ENCODE measurements around the gene SIRPA. TPM values are rescaled to one million over a fixed set of nuclear protein-coding genes. Genes with fewer than 3 reads are reported as not detected.

The SIRPA gene
- total and polyA plus RNA-seq, 2 of the 4 experiments (the other 2 are of a cell fraction), result 9.9 to 40.2 TPM

DNA sequence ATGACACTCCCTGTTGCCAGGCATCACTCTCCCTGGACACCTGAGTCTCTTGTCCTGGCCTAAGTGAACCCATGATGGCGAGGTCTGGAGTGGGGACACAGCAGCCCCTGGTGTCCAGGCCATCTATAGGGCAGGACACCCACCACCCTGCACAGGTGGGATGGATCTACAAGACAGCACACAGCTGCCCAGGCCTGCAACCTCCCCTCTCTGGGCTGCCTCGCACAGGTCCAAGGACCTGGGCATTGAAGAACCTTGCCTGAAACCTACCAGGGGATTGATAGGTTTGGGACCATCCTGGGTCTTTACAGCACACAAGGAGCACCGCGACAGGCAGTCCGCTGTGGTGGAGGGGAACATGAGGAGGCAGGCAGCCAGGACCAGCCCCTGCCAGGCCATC lies 87.5 kb downstream of the SIRPA start:
- ChIA-PET POLR2A (ENCODE audit: unreplicated experiment) (no interaction called here), CTCF (no interaction called here)
- Histone ChIP-seq H3K9me3 (ENCODE audit: control insufficient read depth, insufficient read depth, low read length) (no peaks in the 10 kb centered on the region), H4K5ac (ENCODE audit: low read depth, low read length) (no peak overlapping the region), H4K91ac (ENCODE audit: insufficient read depth, low read depth, low read length) (no peak overlapping the region), H4K8ac (ENCODE audit: low read depth in 2 of 2, low read length in 2 of 2) (no peak overlapping the region), H2AFZ (replicated peaks; ENCODE audit: low read length, poor library complexity) (no peak overlapping the region), H3K36me3 (ENCODE audit: control insufficient read depth, insufficient read depth, low read length) (no peaks in the 10 kb centered on the region), H2BK20ac (ENCODE audit: low read depth, low read length) (no peak overlapping the region), H3K79me1 (ENCODE audit: low read depth in 1 of 2, low read length in 2 of 2) (no peaks in the 10 kb centered on the region), H2BK120ac (ENCODE audit: low read depth, low read length) (no peak overlapping the region), H3K14ac (replicated peaks; ENCODE audit: low read depth, low read length) (no peak overlapping the region), H3K27me3 (ENCODE audit: control insufficient read depth, insufficient read depth, low read length) (peaks cover 12% of the 10 kb centered on the region), H2BK5ac (ENCODE audit: low read depth, low read length, poor library complexity, severe bottlenecking) (no peak overlapping the region), H3K23ac (ENCODE audit: low read depth, low read length) (no peak overlapping the region), H4K20me1 (ENCODE audit: insufficient read depth, low read length) (no peaks in the 10 kb centered on the region), H3K9me1 (ENCODE audit: insufficient read depth, low read length) (no peaks in the 10 kb centered on the region), H3K27ac (ENCODE audit: insufficient read depth, low read length) (no peak overlapping the region), H3K18ac (ENCODE audit: low read depth, low read length) (no peak overlapping the region), H3K4me1 (ENCODE audit: control insufficient read depth, insufficient read depth, low read length) (no peaks in the 10 kb centered on the region), H2BK15ac (ENCODE audit: low read depth, low read length) (no peak overlapping the region), H3K56ac (ENCODE audit: extremely low read depth, insufficient read depth, low read length) (no peak overlapping the region), H3K4me3 (ENCODE audit: insufficient read depth, low read depth, low read length) (no peak overlapping the region), H2AK9ac (replicated peaks; ENCODE audit: low read depth, low read length, poor library complexity) (no peak overlapping the region), H2AK5ac (ENCODE audit: low read depth, low read length) (no peak overlapping the region), H3K9ac (ENCODE audit: low read depth, low read length) (no peak overlapping the region), H3K4me2 (ENCODE audit: low read depth, low read length) (no peak overlapping the region), H3K4ac (ENCODE audit: low read depth, low read length) (no peak overlapping the region)
- no TSS peak for BruUV-seq (replicated peaks)
- TF ChIP-seq FOS (IDR thresholded peaks at IDR 0.05; ENCODE audit: low read depth, low read length) (no peak), CEBPB (IDR thresholded peaks at IDR 0.05; ENCODE audit: low read depth, low read length) (no peak), MAZ (IDR thresholded peaks at IDR 0.05; ENCODE audit: borderline replicate concordance, low read depth, low read length) (no peak), MXI1 (IDR thresholded peaks at IDR 0.05; ENCODE audit: borderline replicate concordance, low read depth, low read length) (no peak), SMC3 (IDR thresholded peaks at IDR 0.05; ENCODE audit: low read depth, low read length) (no peak), NFE2L2 (IDR thresholded peaks at IDR 0.05; ENCODE audit: low read depth, low read length) (no peak)
- TF ChIP-seq, protein P1, sequence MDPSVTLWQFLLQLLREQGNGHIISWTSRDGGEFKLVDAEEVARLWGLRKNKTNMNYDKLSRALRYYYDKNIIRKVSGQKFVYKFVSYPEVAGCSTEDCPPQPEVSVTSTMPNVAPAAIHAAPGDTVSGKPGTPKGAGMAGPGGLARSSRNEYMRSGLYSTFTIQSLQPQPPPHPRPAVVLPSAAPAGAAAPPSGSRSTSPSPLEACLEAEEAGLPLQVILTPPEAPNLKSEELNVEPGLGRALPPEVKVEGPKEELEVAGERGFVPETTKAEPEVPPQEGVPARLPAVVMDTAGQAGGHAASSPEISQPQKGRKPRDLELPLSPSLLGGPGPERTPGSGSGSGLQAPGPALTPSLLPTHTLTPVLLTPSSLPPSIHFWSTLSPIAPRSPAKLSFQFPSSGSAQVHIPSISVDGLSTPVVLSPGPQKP (IDR thresholded peaks at IDR 0.05; ENCODE audit: borderline replicate concordance, low read depth, low read length), result no peak
- TF ChIP-seq, protein P2, sequence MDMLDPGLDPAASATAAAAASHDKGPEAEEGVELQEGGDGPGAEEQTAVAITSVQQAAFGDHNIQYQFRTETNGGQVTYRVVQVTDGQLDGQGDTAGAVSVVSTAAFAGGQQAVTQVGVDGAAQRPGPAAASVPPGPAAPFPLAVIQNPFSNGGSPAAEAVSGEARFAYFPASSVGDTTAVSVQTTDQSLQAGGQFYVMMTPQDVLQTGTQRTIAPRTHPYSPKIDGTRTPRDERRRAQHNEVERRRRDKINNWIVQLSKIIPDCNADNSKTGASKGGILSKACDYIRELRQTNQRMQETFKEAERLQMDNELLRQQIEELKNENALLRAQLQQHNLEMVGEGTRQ (IDR thresholded peaks at IDR 0.05; ENCODE audit: low read depth, low read length), result no peak
- TF ChIP-seq, protein P3, sequence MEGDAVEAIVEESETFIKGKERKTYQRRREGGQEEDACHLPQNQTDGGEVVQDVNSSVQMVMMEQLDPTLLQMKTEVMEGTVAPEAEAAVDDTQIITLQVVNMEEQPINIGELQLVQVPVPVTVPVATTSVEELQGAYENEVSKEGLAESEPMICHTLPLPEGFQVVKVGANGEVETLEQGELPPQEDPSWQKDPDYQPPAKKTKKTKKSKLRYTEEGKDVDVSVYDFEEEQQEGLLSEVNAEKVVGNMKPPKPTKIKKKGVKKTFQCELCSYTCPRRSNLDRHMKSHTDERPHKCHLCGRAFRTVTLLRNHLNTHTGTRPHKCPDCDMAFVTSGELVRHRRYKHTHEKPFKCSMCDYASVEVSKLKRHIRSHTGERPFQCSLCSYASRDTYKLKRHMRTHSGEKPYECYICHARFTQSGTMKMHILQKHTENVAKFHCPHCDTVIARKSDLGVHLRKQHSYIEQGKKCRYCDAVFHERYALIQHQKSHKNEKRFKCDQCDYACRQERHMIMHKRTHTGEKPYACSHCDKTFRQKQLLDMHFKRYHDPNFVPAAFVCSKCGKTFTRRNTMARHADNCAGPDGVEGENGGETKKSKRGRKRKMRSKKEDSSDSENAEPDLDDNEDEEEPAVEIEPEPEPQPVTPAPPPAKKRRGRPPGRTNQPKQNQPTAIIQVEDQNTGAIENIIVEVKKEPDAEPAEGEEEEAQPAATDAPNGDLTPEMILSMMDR (conservative IDR thresholded peaks at IDR 0.05; ENCODE audit: low read depth, low read length), result no peak
- ATAC-seq (ENCODE audit: low read depth) (no peak), DNase-seq (no peak)
- 63% methylated on average over 3 of the region's 5 CpGs; no CpG with 5 or more reads in 1 of the 2 experiments for WGBS, 2 experiments (ENCODE audit: extremely low coverage in 2 of 2, insufficient read length in 1 of 2)
- intact Hi-C loops (cut with micrococcal nuclease) (no loop called here), dilution Hi-C loops (cut with HindIII; ENCODE audit: low sequenced_read_pairs, unreplicated experiment) (no loop called here), in situ Hi-C loops (cut with MboI; ENCODE audit: low sequenced_read_pairs) (no loop called here)
